ENCODE data around the gene CDK1.

- TF ChIP-seq, protein P1, sequence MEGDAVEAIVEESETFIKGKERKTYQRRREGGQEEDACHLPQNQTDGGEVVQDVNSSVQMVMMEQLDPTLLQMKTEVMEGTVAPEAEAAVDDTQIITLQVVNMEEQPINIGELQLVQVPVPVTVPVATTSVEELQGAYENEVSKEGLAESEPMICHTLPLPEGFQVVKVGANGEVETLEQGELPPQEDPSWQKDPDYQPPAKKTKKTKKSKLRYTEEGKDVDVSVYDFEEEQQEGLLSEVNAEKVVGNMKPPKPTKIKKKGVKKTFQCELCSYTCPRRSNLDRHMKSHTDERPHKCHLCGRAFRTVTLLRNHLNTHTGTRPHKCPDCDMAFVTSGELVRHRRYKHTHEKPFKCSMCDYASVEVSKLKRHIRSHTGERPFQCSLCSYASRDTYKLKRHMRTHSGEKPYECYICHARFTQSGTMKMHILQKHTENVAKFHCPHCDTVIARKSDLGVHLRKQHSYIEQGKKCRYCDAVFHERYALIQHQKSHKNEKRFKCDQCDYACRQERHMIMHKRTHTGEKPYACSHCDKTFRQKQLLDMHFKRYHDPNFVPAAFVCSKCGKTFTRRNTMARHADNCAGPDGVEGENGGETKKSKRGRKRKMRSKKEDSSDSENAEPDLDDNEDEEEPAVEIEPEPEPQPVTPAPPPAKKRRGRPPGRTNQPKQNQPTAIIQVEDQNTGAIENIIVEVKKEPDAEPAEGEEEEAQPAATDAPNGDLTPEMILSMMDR (IDR thresholded peaks at IDR 0.05; ENCODE audit: control extremely low read depth in 1 of 3, insufficient read depth in 1 of 3, low read depth in 1 of 3, low read length in 3 of 3), result no peak
- TF ChIP-seq POLR2A (IDR thresholded peaks at IDR 0.05; ENCODE audit: control extremely low read depth in 1 of 2, low read depth in 2 of 2, low read length in 2 of 2) (no peak), SRF (IDR thresholded peaks at IDR 0.05; ENCODE audit: low read depth, low read length) (no peak), CBX8 (IDR thresholded peaks at IDR 0.05; ENCODE audit: borderline replicate concordance, low read depth, low read length) (no peak), MAX (IDR thresholded peaks at IDR 0.05) (no peak), RFX5 (IDR thresholded peaks at IDR 0.05; ENCODE audit: borderline replicate concordance, low read depth, low read length) (no peak), CEBPB (IDR thresholded peaks at IDR 0.05; ENCODE audit: low read depth, low read length) (no peak), POLR2AphosphoS5 (IDR thresholded peaks at IDR 0.05; ENCODE audit: low read depth, low read length) (no peak), ZNF274 (IDR thresholded peaks at IDR 0.05; ENCODE audit: borderline replicate concordance, extremely low read depth, low read length) (no peak), MAFK (IDR thresholded peaks at IDR 0.05; ENCODE audit: low read depth, low read length) (no peak), POU5F1 (IDR thresholded peaks at IDR 0.05; ENCODE audit: low read depth, low read length) (no peak), CREB1 (IDR thresholded peaks at IDR 0.05) (no peak), BRCA1 (IDR thresholded peaks at IDR 0.05; ENCODE audit: low read depth, low read length) (no peak), JUND (IDR thresholded peaks at IDR 0.05; ENCODE audit: low read length) (no peak)
Observed at GRCh38 chr10:60842694-60843093, 64.4 kb downstream of the CDK1 start.

Measured in H1 (cell line).